Measurements from ENCODE around the gene PAXX.

Gene PAXX

GRCh38 chr9:137018761-137019559 lies 26.7 kb downstream of the PAXX start:
- DNase-seq (ENCODE audit: low read depth, low spot score): no peak

- DNase-seq (ENCODE audit: low read depth, low spot score): no peak
Observed at GRCh38 chr9:137019891-137020683, 27.9 kb downstream of the PAXX start.

GRCh38 chr9:137020771-137021567 lies 28.7 kb downstream of the PAXX start:
- no peak for DNase-seq (ENCODE audit: low read depth, low spot score)

GRCh38 chr9:137021568-137021978 lies 29.4 kb downstream of the PAXX start:
- no peak for DNase-seq (ENCODE audit: low read depth, low spot score)

- no peak for DNase-seq (ENCODE audit: low read depth, low spot score)
Observed at GRCh38 chr9:137021979-137022661, 29.9 kb downstream of the PAXX start.

- DNase-seq (ENCODE audit: low read depth, low spot score): no peak
Observed at GRCh38 chr9:137022662-137023008, 30.4 kb downstream of the PAXX start.

- DNase-seq (ENCODE audit: low read depth, low spot score): no peak
Observed at GRCh38 chr9:137023157-137023556, 30.9 kb downstream of the PAXX start.

GRCh38 chr9:137023583-137023991 lies 31.4 kb downstream of the PAXX start:
- DNase-seq (ENCODE audit: low read depth, low spot score): no peak

- DNase-seq (ENCODE audit: low read depth, low spot score): no peak
Observed at GRCh38 chr9:137025517-137025966, 33.3 kb downstream of the PAXX start.

GRCh38 chr9:137026384-137026783 lies 34.2 kb downstream of the PAXX start:
- DNase-seq (ENCODE audit: low read depth, low spot score): no peak

GRCh38 chr9:137026828-137027227 lies 34.6 kb downstream of the PAXX start:
- DNase-seq (ENCODE audit: low read depth, low spot score): no peak

GRCh38 chr9:137027369-137028262 lies 35.4 kb downstream of the PAXX start, which contains the start of gene ABCA2:
Gene ABCA2, minus strand, starts transcription at chr9:137028237. Its CDS starts 97 bp downstream, at chr9:137028140.
- no peak for DNase-seq (ENCODE audit: low read depth, low spot score)

GRCh38 chr9:137028263-137029057 lies 36.2 kb downstream of the PAXX start:
- no peak for DNase-seq (ENCODE audit: low read depth, low spot score)

GRCh38 chr9:137029058-137029936 lies 37.1 kb downstream of the PAXX start:
- DNase-seq (ENCODE audit: low read depth, low spot score): no peak

- DNase-seq (ENCODE audit: low read depth, low spot score): no peak
Observed at GRCh38 chr9:137030006-137030405, 37.8 kb downstream of the PAXX start.

GRCh38 chr9:137030538-137031527 lies 38.6 kb downstream of the PAXX start:
- no peak for DNase-seq (ENCODE audit: low read depth, low spot score)
